Measurements from ENCODE around the gene ZC3H12D. TPM values are rescaled to one million over a fixed set of nuclear protein-coding genes. Genes with fewer than 3 reads are reported as not detected.

The ZC3H12D gene
- polyA plus RNA-seq (2012; rRNA removed): 0.03 and 0.05 TPM in 2 replicates
- polyA plus RNA-seq (2012; cell fraction: cytosol; rRNA removed): 0.01 TPM in 2 replicates
- polyA plus RNA-seq (2012; cell fraction: nucleus; rRNA removed): 0.41 and 0.43 TPM in 2 replicates

GRCh38 chr6:149484733-149485700 lies at the start of gene ZC3H12D:
ZC3H12D (minus strand) TSS chr6:149485014; CDS start chr6:149474543, 10,471 bp downstream.
- H3K36me3 ChIP-seq (replicated peaks in 1 of 2; ENCODE audit: control insufficient read depth in 1 of 2, insufficient read depth in 2 of 2, low read length in 1 of 2): no peaks in the 10 kb centered on the region
- no peak within 1 kb of the TSS for H3K4me3 ChIP-seq (ENCODE audit: low read depth in 2 of 2, low read length in 1 of 2)
- peaks cover 0 to 6% of the 10 kb centered on the region in 2 experiments; a peak in 1 of 4 replicates for H3K4me1 ChIP-seq (ENCODE audit: control insufficient read depth in 1 of 2, insufficient read depth in 2 of 2, low read depth in 1 of 2, low read length in 1 of 2)
- H2AFZ ChIP-seq (ENCODE audit: low read depth): no peak within 1 kb of the TSS
- no peak within 1 kb of the TSS for H3K4me2 ChIP-seq
- no peak within 1 kb of the TSS for H3K27ac ChIP-seq (ENCODE audit: low read depth in 2 of 2, low read length in 1 of 2)
- no peak within 1 kb of the TSS for H3K9ac ChIP-seq
- no peak for DNase-seq
- H4K20me1 ChIP-seq (ENCODE audit: insufficient read depth): no peaks in the 10 kb centered on the region
- no peaks in the 10 kb centered on the region for H3F3A ChIP-seq (replicated peaks; ENCODE audit: insufficient read depth)
- H3K27me3 ChIP-seq (ENCODE audit: insufficient read depth): no peaks in the 10 kb centered on the region
- POLR2A ChIA-PET: no interaction called here
- WGBS (ENCODE audit: low lambda C conversion rate): 66% methylated on average over 18 of the region's 22 CpGs
- no peaks in the 10 kb centered on the region for H3K9me3 ChIP-seq
- no peaks in the 10 kb centered on the region for H3K79me2 ChIP-seq (ENCODE audit: insufficient read depth)
- H3K9me2 ChIP-seq: no peaks in the 10 kb centered on the region
- TF ChIP-seq, protein P1, sequence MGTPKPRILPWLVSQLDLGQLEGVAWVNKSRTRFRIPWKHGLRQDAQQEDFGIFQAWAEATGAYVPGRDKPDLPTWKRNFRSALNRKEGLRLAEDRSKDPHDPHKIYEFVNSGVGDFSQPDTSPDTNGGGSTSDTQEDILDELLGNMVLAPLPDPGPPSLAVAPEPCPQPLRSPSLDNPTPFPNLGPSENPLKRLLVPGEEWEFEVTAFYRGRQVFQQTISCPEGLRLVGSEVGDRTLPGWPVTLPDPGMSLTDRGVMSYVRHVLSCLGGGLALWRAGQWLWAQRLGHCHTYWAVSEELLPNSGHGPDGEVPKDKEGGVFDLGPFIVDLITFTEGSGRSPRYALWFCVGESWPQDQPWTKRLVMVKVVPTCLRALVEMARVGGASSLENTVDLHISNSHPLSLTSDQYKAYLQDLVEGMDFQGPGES (IDR thresholded peaks at IDR 0.05; ENCODE audit: low read depth, low read length): no peak
- TF ChIP-seq TEAD4 (IDR thresholded peaks at IDR 0.05; ENCODE audit: borderline replicate concordance, insufficient read depth) (no peak), RXRA (IDR thresholded peaks at IDR 0.05; ENCODE audit: borderline replicate concordance, low read depth) (no peak), MEF2A (IDR thresholded peaks at IDR 0.05; ENCODE audit: borderline replicate concordance, low read depth) (no peak), NFIC (IDR thresholded peaks at IDR 0.05; ENCODE audit: borderline replicate concordance) (no peak), REST (IDR thresholded peaks at IDR 0.05; ENCODE audit: low read depth, low read length) (no peak), SIN3A (IDR thresholded peaks at IDR 0.05; ENCODE audit: borderline replicate concordance, low read depth, low read length) (no peak), YY1 (IDR thresholded peaks at IDR 0.05; ENCODE audit: low read depth) (no peak)
- CTCF ChIA-PET: interaction anchor here (1.2 kb wide), 1 partner anchor 32 kb away, joined by 3 read pairs; no protein-coding TSS in a partner anchor

GRCh38 chr6:149529650-149530049 lies 44.8 kb upstream of the ZC3H12D start:
- CTCF ChIA-PET: no interaction called here
- POLR2A ChIA-PET: no interaction called here
- H3K9ac ChIP-seq: no peak overlapping the region
- H3K27me3 ChIP-seq (ENCODE audit: insufficient read depth): no peaks in the 10 kb centered on the region
- H4K20me1 ChIP-seq (ENCODE audit: insufficient read depth): no peaks in the 10 kb centered on the region
- WGBS (ENCODE audit: low lambda C conversion rate): 96% methylated on average over 5 of the region's 5 CpGs
- H3K79me2 ChIP-seq (ENCODE audit: insufficient read depth): peaks cover 10% of the 10 kb centered on the region; the same call in 1 of the 2 replicates
- peaks cover 12% of the 10 kb centered on the region for H3F3A ChIP-seq (replicated peaks; ENCODE audit: insufficient read depth)
- DNase-seq: no peak
- H3K4me3 ChIP-seq (ENCODE audit: low read depth in 2 of 2, low read length in 1 of 2): no peak overlapping the region
- no peak overlapping the region for H3K4me2 ChIP-seq
- H3K9me2 ChIP-seq: no peaks in the 10 kb centered on the region
- H3K36me3 ChIP-seq (replicated peaks in 1 of 2; ENCODE audit: control insufficient read depth in 1 of 2, insufficient read depth in 2 of 2, low read length in 1 of 2): peaks cover 54 to 63% of the 10 kb centered on the region in 2 experiments
- H2AFZ ChIP-seq (ENCODE audit: low read depth): no peak overlapping the region
- no peaks in the 10 kb centered on the region for H3K4me1 ChIP-seq (ENCODE audit: control insufficient read depth in 1 of 2, insufficient read depth in 2 of 2, low read depth in 1 of 2, low read length in 1 of 2)
- H3K27ac ChIP-seq (ENCODE audit: low read depth in 2 of 2, low read length in 1 of 2): no peak overlapping the region
- H3K9me3 ChIP-seq: no peaks in the 10 kb centered on the region
- TF ChIP-seq, protein P1 (IDR thresholded peaks at IDR 0.05; ENCODE audit: low read depth, low read length): no peak
- no peak for TF ChIP-seq CHD2 (IDR thresholded peaks at IDR 0.05; ENCODE audit: low read length, partially characterized antibody)
- no peak for TF ChIP-seq RXRA (IDR thresholded peaks at IDR 0.05; ENCODE audit: borderline replicate concordance, low read depth)
- no peak for TF ChIP-seq TAF1 (IDR thresholded peaks at IDR 0.05; ENCODE audit: borderline replicate concordance, low read depth, low read length)
- no peak for TF ChIP-seq TCF12 (IDR thresholded peaks at IDR 0.05)
- no peak for TF ChIP-seq USF1 (IDR thresholded peaks at IDR 0.05; ENCODE audit: borderline replicate concordance, low read depth)
- no peak for TF ChIP-seq FOXJ3 (CRISPR knock-in tag; IDR thresholded peaks at IDR 0.05)
- no peak for TF ChIP-seq ELF1 (IDR thresholded peaks at IDR 0.05)
- no peak for TF ChIP-seq NFIC (IDR thresholded peaks at IDR 0.05; ENCODE audit: borderline replicate concordance)
- no peak for TF ChIP-seq EZH2phosphoT487 (IDR thresholded peaks at IDR 0.05; ENCODE audit: borderline replicate concordance, low read depth)
- TF ChIP-seq, protein P2, sequence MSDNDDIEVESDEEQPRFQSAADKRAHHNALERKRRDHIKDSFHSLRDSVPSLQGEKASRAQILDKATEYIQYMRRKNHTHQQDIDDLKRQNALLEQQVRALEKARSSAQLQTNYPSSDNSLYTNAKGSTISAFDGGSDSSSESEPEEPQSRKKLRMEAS (IDR thresholded peaks at IDR 0.05; ENCODE audit: low read depth): no peak
